Measurements from ENCODE around the gene SRD5A2.

- TF ChIP-seq CTCF (IDR thresholded peaks at IDR 0.05; ENCODE audit: low read depth, low read length) (no peak), EZH2phosphoT487 (IDR thresholded peaks at IDR 0.05; ENCODE audit: low read depth) (no peak)
Observed at GRCh38 chr2:31529256-31529655, 51.5 kb downstream of the SRD5A2 start.

All from OCI-LY3 (cell line).